Colonic mucosa (tissue), 2 donors: Measurements from ENCODE around the gene OSBPL7. TPM values are rescaled to one million over a fixed set of nuclear protein-coding genes. Genes with fewer than 3 reads are reported as not detected.

ENCODE experiments used
- total RNA-seq, 2 donors: library from RNA; stranded (reverse); fragmentation: NEBNext Ultra II Directional in 1 of 2; extraction: Animal tissue kit (Norgen Biotek cat#: 25700) in 1 of 2; gene quantifications; one replicate each; pipeline ENCODE4 v1.2.1, GENCODE V29; 2021
- donor health status: DM: no; HTN: no; CAD: no.
- donor health status: DM: no; HTN: no; CAD: no.

OSBPL7 gene
- total RNA-seq, 2 donors from 2014 or later = 34.8 to 93.6 TPM

Other genes starting within 250 kb of the OSBPL7 start
- gene KPNB1, start 171.9 kb downstream of the OSBPL7 start, total RNA-seq = 100 to 1,000 TPM; 247 to 356 TPM
- 1 to 10 TPM; 1.3 to 2.9 TPM for gene TBKBP1, start 127.6 kb downstream of the OSBPL7 start, total RNA-seq
- gene TBX21, start 88.6 kb downstream of the OSBPL7 start, total RNA-seq = under 1 TPM; 0.40 to 0.49 TPM
- 10 to 100 TPM; 32.2 to 50.8 TPM for gene MRPL10, start 9.7 kb upstream of the OSBPL7 start, total RNA-seq
- under 1 TPM; 0.20 to 0.21 TPM for gene LRRC46, start 9.9 kb upstream of the OSBPL7 start, total RNA-seq
- gene SCRN2, start 19.5 kb upstream of the OSBPL7 start, total RNA-seq = 10 to 100 TPM; 36.8 to 40.0 TPM
- 1 to 10 TPM; 8.7 to 8.8 TPM for gene SP6, start 29.4 kb upstream of the OSBPL7 start, total RNA-seq
- 10 to 100 TPM; 18.1 to 21.6 TPM for gene SP2, start 74.4 kb upstream of the OSBPL7 start, total RNA-seq
- gene PNPO, start 119.8 kb upstream of the OSBPL7 start, total RNA-seq = 10 to 100 TPM; 18.1 to 70.5 TPM
- 100 to 1,000 TPM; 223 to 259 TPM for gene PRR15L, start 136.1 kb upstream of the OSBPL7 start, total RNA-seq
- gene CDK5RAP3, start 149.3 kb upstream of the OSBPL7 start, total RNA-seq = 100 to 1,000 TPM; 131 to 172 TPM
- 1 to 10 TPM; 4.3 to 9.9 TPM for gene COPZ2, start 216.0 kb upstream of the OSBPL7 start, total RNA-seq
- gene NFE2L1, start 226.6 kb upstream of the OSBPL7 start, total RNA-seq = 100 to 1,000 TPM; 158 to 264 TPM